Measurements from ENCODE around the gene RXRB. TPM values are rescaled to one million over a fixed set of nuclear protein-coding genes. Genes with fewer than 3 reads are reported as not detected.

The RXRB gene
- total RNA-seq, 2 experiments from 2014 or later = 33.5 to 34.5 TPM

DNA sequence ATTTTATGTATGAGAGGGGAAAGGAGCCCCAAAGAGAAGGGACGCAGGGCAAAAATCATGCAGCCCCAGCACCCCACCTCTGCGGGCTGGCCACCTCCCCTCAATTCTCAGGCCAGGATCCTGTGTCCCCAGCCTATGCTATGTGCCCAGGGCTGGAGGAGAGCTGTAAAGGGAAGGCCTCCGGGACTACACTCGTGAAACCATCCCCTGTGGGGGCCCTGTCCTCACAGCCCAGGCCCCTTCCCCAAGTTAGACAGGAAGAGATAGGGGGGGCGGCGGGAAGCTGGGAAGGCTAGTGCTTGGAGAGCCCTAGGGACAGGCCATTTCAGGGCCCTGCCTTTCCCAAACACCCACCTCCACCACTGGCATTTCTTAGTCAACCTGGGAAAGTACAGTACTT is 6.8 kb downstream of the RXRB start:
- DNase-seq (no peak), ATAC-seq (no peak)
- H3K4me1 Mint-ChIP-seq (ENCODE audit: low read depth) = peaks cover 22% of the 10 kb centered on the region
- CTCF ChIA-PET = interaction anchor here (1.0 kb wide), 1 partner anchor 15 kb away, joined by 3 read pairs; no protein-coding TSS in a partner anchor
- H3K9me3 Mint-ChIP-seq (ENCODE audit: insufficient read depth) = no peaks in the 10 kb centered on the region
- H3K27me3 Mint-ChIP-seq (ENCODE audit: low read depth) = peaks cover 26% of the 10 kb centered on the region
- H3K27ac Mint-ChIP-seq = no peak overlapping the region
- POLR2A ChIA-PET = no interaction called here
- no peak overlapping the region for H3K4me3 Mint-ChIP-seq
- H3K36me3 Mint-ChIP-seq (ENCODE audit: low read depth) = peaks cover 37% of the 10 kb centered on the region

DNA sequence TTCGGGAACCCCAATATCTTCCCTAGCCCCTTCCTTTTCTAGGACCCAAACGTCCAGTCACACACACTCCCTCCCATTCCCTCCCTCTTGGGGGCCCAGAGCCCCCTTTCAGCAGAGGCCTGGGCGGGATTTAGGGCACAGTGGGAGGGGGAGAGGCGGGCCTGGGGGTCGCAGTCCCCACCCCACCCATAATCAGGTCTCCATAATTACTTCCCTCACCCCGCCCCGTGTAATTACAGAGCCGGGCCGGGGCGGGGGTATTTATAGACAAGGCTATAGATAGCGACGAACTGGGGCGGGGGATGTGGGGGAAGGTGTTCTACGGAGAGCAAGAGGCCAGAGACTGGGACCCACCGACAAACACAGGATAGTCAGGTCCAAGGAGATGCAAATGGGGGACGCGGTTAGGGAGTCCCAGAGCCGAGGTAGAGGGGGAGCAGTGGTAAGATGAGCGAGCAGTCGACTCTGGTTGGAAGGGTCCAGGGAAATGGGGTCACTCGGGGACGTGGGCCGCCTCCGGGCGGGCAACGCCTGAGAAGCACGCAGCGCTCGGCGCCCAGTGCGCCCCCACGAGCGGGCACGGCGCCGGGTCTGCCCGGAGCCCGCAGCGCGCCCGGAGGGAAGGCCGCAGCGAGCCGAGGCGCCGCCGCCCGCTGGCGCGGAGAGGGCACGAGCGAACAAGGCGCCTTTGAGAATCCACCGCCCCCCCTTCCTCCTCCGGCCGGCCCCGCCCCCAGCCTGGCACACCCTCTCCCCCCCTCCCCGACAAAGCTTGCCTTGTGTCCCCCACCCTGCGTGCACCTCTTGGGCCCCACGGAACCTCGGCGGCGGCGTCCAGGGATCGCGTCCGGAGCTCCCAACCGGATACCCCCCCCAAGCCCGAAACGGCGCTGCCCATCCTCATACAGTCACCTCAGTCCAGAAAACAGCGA is 7.5 kb downstream of the RXRB start:
- H3K4me3 Mint-ChIP-seq = no peak overlapping the region
- POLR2A ChIA-PET = no interaction called here
- peaks cover 29% of the 10 kb centered on the region for H3K27me3 Mint-ChIP-seq (ENCODE audit: low read depth)
- ATAC-seq (no peak), DNase-seq (no peak)
- no peaks in the 10 kb centered on the region for H3K9me3 Mint-ChIP-seq (ENCODE audit: insufficient read depth)
- peaks cover 34% of the 10 kb centered on the region for H3K36me3 Mint-ChIP-seq (ENCODE audit: low read depth)
- CTCF ChIA-PET = no interaction called here
- peaks cover 15% of the 10 kb centered on the region for H3K4me1 Mint-ChIP-seq (ENCODE audit: low read depth)
- no peak overlapping the region for H3K27ac Mint-ChIP-seq

DNA sequence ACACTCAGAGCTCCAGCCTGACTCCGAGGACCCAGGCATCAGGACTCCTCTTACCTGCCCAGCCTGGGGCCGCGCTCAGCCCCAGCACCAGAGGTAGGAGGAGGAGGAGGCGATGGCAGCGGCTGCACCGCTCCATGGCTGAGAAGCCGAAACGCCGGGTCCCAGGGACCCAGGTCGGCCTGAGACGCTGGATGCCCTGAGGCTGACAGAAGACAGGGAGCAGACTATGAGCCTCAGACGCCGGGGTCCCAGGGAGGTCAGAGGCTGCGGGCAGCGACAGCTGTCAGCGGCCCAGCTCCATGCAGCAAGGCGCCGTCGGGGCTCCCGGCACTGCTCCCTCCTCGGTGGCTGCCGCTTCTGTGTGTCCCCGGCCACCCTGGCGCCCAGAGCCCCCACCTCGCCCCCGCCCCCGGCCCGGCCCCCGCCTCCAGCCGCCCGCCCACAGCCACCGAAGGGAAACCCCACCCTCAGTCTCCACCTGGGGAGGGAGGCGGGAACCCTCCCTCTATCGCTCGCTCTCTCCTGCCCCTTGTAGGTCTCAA is 8.3 kb downstream of the RXRB start, which contains the start of gene COL11A2:
COL11A2 (minus strand) TSS at position 363 of the 542 bp plus-strand sequence; CDS start at position 136, 227 bp downstream.
- H3K27ac Mint-ChIP-seq = no peak within 1 kb of the TSS
- H3K36me3 Mint-ChIP-seq (ENCODE audit: low read depth) = peaks cover 30% of the 10 kb centered on the region
- ChIA-PET CTCF (interaction anchor here (1.1 to 1.2 kb wide), 2 partner anchors 8 to 56 kb away, joined by 3 read pairs; no protein-coding TSS in a partner anchor), POLR2A (interaction anchor here (0.7 kb wide), 1 partner anchor 58 kb away, joined by 4 read pairs; no protein-coding TSS in a partner anchor)
- ATAC-seq (peak; percentile 50), DNase-seq (no peak)
- H3K4me1 Mint-ChIP-seq (ENCODE audit: low read depth) = peaks cover 8% of the 10 kb centered on the region
- no peaks in the 10 kb centered on the region for H3K9me3 Mint-ChIP-seq (ENCODE audit: insufficient read depth)
- H3K4me3 Mint-ChIP-seq = no peak within 1 kb of the TSS
- H3K27me3 Mint-ChIP-seq (ENCODE audit: low read depth) = peaks cover 36% of the 10 kb centered on the region

DNA sequence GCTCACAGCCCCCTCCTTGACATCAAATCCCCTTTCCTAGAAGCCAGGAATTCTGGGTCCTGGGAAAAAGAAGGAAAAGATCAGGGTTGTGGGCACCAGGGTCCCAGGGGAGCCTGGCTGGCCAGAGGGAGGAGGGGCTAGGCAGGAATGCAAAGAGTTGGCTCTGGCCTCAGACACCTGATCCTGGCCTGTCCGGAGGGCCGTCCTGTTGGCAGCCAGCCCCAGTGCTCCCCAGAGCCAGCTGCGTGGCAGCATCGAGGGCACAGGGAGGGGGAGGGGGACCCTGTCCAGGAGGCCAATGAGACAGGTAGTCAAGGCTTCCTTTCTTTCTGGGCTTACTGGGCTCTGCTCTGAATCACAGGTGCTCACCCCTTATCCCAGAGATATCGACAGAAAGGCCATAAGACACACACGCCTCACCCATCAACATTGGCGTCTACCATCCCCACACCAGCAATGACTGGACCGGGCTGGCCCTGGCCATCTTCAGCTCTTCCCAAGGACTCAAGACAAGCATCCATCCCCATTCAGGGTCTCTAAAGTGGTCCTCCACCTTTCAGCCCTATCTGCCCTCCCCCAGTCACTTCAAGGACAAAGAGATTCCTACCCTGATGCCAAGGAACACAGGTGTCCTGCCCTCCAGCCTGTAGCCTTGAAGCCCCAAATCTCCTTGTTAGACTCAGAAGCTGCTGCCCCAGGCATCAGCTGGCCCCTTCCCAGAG is 8.9 kb downstream of the RXRB start:
- Mint-ChIP-seq H3K36me3 (ENCODE audit: low read depth) (peaks cover 28% of the 10 kb centered on the region), H3K27me3 (ENCODE audit: low read depth) (peaks cover 39% of the 10 kb centered on the region)

DNA sequence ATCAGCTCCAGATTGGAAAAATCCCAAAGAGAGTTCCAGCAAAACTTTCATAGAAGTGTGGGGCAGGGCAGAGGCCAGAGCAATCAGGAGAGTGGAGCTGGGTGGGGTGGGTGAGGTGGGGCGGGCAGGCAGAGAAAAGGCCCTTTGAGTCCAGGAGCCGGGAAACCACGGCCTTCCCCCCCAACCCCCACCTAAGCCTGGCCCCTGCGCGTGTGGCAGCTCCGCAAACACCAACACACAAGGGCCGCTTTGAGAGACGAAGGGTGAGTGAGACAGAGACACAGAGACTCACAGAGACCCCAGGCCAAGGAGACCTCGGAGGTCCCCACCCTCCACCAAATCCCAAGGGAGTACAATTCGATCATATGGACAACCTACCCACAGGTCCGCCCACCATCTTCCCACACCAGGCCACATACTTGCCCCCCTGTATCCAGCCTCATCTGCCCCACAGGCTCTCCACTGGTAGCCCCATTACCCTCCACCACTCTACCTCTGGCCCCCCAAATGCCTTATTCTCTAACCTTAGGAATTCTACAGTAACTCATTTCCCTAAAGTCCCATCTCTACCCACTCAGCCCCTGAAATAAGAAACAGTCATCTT is 9.9 kb downstream of the RXRB start:
- ChIA-PET CTCF (interaction anchor here (0.8 to 1.9 kb wide), 5 partner anchors 7 to 66 kb away, joined by 3 to 9 read pairs (median 5); no protein-coding TSS in a partner anchor), POLR2A (no interaction called here)
- Mint-ChIP-seq H3K27me3 (ENCODE audit: low read depth) (peaks cover 40% of the 10 kb centered on the region), H3K36me3 (ENCODE audit: low read depth) (peaks cover 20% of the 10 kb centered on the region), H3K4me3 (no peak overlapping the region), H3K9me3 (ENCODE audit: insufficient read depth) (no peaks in the 10 kb centered on the region), H3K27ac (no peak overlapping the region), H3K4me1 (ENCODE audit: low read depth) (peaks cover 5% of the 10 kb centered on the region)
- no peak for DNase-seq
- no peak for ATAC-seq

More for the DNA sequence above, 8.9 kb downstream of the RXRB start:
- DNase-seq (no peak), ATAC-seq (no peak)
- Mint-ChIP-seq H3K27ac (no peak overlapping the region), H3K4me1 (ENCODE audit: low read depth) (peaks cover 5% of the 10 kb centered on the region), H3K9me3 (ENCODE audit: insufficient read depth) (no peaks in the 10 kb centered on the region), H3K4me3 (no peak overlapping the region)
- ChIA-PET CTCF (interaction anchor here (1.1 to 1.2 kb wide), 2 partner anchors 8 to 57 kb away, joined by 3 read pairs; no protein-coding TSS in a partner anchor), POLR2A (interaction anchor here (0.7 kb wide), 1 partner anchor 58 kb away, joined by 4 read pairs; no protein-coding TSS in a partner anchor)

DNA sequence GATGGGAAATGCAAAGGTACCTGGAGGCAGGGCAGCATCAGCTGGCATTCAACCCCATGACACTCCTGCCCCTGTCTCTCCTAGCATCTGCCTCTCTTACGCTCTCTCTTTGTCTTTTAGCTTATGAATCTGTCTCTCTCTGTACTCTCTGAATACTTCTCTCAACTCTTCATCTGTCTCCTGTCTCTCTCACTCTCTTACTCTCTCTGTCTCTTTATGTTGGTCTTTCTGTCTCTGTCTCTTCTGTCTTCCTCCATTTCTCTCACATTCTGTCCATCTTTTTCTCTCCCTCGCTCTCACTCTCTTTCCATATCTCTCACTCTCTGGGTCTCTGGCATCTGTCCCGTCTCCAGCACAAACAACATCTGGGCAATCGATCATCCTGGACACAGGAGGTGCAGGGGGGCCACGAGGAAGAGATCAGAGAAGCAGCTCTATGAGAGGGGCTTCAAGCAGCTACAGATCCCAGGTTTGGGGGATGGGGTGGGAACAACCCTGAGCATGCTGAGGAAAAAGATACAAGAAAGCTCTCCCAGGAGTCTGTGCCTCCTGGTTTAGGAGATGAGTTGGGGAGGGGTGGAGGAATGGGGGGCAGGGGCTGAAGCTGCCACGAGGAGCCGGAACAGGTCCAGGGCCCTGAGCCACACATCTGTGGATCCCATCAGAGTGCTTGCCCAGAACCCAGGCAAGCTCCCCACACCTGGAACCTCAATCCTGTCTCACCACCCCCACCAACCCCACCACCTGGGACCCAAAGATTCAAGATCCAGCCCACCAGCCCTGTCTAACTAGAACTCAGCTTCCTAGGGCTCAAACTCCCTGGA is 10.6 kb downstream of the RXRB start:
- no peak overlapping the region for H3K27ac Mint-ChIP-seq
- H3K27me3 Mint-ChIP-seq (ENCODE audit: low read depth) = peaks cover 40% of the 10 kb centered on the region
- peaks cover 13% of the 10 kb centered on the region for H3K36me3 Mint-ChIP-seq (ENCODE audit: low read depth)
- peaks cover 6% of the 10 kb centered on the region for H3K4me1 Mint-ChIP-seq (ENCODE audit: low read depth)
- ChIA-PET POLR2A (no interaction called here), CTCF (interaction anchor here (0.8 to 1.9 kb wide), 5 partner anchors 8 to 66 kb away, joined by 3 to 9 read pairs (median 5); no protein-coding TSS in a partner anchor)
- ATAC-seq (no peak), DNase-seq (no peak)
- no peaks in the 10 kb centered on the region for H3K9me3 Mint-ChIP-seq (ENCODE audit: insufficient read depth)
- no peak overlapping the region for H3K4me3 Mint-ChIP-seq

DNA sequence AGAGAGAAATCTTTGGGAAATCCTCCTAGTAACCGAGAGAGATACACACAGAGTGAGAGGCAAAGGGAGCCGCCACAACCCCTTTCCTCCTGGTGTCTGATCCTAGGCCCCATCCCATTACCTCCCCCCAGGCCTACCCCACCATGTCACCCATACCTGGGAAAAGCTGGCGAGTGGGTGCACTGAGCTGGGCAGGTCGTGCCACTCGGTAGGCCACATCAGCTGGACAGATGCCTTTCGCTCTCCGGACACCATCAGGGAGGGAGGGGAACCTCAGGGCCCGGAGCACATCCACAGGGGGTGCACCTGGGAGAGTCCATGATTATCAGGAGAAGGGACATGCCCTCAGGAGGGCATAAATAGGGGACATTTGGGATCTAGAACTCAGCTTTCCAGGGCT is 11.3 kb downstream of the RXRB start:
- no peak overlapping the region for H3K27ac Mint-ChIP-seq
- peaks cover 13% of the 10 kb centered on the region for H3K4me1 Mint-ChIP-seq (ENCODE audit: low read depth)
- DNase-seq (no peak), ATAC-seq (no peak)
- CTCF ChIA-PET = interaction anchor here (1.3 to 1.9 kb wide), 4 partner anchors 8 to 63 kb away, joined by 3 to 9 read pairs (median 6); no protein-coding TSS in a partner anchor
- POLR2A ChIA-PET = no interaction called here
- peaks cover 40% of the 10 kb centered on the region for H3K27me3 Mint-ChIP-seq (ENCODE audit: low read depth)
- no peak overlapping the region for H3K4me3 Mint-ChIP-seq
- no peaks in the 10 kb centered on the region for H3K9me3 Mint-ChIP-seq (ENCODE audit: insufficient read depth)
- peaks cover 13% of the 10 kb centered on the region for H3K36me3 Mint-ChIP-seq (ENCODE audit: low read depth)

DNA sequence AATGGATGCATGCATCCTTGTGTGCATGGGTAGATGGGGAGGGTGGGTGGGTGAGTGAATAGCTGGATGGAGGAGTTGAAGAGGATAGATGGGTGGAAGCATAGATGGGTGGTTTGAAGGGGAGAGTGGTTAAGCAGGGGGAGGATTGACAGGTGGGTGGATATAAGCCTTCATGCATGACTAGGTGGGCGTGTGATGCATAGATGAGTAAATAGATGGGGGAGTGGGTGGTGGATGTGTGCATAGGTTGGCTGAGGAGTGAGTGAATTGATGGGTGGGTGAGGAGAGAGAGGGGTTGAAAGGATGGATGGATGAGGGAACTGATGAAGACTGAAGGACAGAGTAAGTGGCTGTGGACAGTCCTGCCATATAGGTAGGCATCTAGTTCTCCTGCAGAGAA is 12.7 kb downstream of the RXRB start:
- no peak for ATAC-seq
- DNase-seq = no peak
- H3K4me3 Mint-ChIP-seq = no peak overlapping the region
- peaks cover 39% of the 10 kb centered on the region for H3K27me3 Mint-ChIP-seq (ENCODE audit: low read depth)
- H3K27ac Mint-ChIP-seq = no peak overlapping the region
- H3K36me3 Mint-ChIP-seq (ENCODE audit: low read depth) = peaks cover 21% of the 10 kb centered on the region
- POLR2A ChIA-PET = interaction anchor here (1.2 kb wide), 1 partner anchor 42 kb away, joined by 3 read pairs; no protein-coding TSS in a partner anchor
- H3K4me1 Mint-ChIP-seq (ENCODE audit: low read depth) = peaks cover 23% of the 10 kb centered on the region
- CTCF ChIA-PET = no interaction called here
- H3K9me3 Mint-ChIP-seq (ENCODE audit: insufficient read depth) = peaks cover 11% of the 10 kb centered on the region

DNA sequence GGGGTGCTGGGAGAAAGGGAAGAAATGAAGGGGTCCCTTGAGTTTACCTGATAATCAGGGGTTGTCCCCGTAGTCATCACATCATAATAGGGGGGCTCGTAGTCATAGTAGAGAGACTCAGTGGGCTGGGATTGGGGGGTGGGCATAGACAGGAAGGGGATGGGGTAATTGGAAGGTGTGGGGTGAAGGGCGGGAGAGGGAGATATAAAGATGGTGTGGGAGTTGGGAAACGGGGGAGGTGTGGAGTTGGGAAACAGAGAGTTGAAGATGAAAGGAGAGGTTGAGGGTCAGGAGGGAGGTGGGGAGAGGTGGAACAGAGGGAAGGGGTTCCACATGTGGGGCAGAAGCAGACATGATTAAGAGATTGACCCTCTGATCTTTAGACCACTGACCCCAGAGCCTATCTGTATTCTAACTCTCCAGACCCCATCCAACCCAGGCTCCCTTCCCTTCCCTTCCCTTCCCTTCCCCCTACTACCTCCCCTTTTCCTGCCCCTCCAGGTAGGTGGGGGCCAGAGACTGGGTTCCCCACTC is 14.7 kb downstream of the RXRB start:
- no peak overlapping the region for H3K4me3 Mint-ChIP-seq
- ATAC-seq (no peak), DNase-seq (no peak)
- POLR2A ChIA-PET = interaction anchor here (0.9 kb wide), 1 partner anchor 15 kb away, joined by 3 read pairs; the partner anchor contains the start of genes RXRB and SLC39A7
- peaks cover 15% of the 10 kb centered on the region for H3K9me3 Mint-ChIP-seq (ENCODE audit: insufficient read depth)
- no peak overlapping the region for H3K27ac Mint-ChIP-seq
- H3K4me1 Mint-ChIP-seq (ENCODE audit: low read depth) = peaks cover 24% of the 10 kb centered on the region
- peaks cover 23% of the 10 kb centered on the region for H3K36me3 Mint-ChIP-seq (ENCODE audit: low read depth)
- H3K27me3 Mint-ChIP-seq (ENCODE audit: low read depth) = peaks cover 23% of the 10 kb centered on the region
- CTCF ChIA-PET = no interaction called here

DNA sequence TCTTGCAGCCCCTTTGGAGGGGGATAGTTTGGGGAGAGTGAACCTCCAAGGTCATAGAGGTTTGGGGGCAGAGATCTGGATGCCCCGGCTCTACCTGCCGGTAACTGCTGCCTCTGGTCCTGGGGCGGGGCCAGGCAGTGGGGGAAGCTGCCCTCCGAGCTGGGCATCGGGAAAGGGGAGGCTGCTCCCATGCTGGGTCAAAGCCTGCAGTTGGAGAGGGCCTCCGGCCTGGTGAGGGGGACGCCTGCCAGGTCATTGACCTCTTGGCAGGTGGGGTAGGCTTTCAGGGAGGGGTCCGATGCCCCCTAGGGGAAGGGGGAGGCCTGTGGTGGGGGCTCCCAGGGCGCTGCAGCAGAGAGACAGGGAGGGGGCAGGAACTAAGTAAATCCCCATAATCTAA is 15.3 kb downstream of the RXRB start:
- DNase-seq (no peak), ATAC-seq (no peak)
- CTCF ChIA-PET = no interaction called here
- peak overlapping the region; percentile 97 for H3K27ac Mint-ChIP-seq
- H3K4me3 Mint-ChIP-seq = no peak overlapping the region
- peaks cover 23% of the 10 kb centered on the region for H3K36me3 Mint-ChIP-seq (ENCODE audit: low read depth)
- POLR2A ChIA-PET = no interaction called here
- peaks cover 24% of the 10 kb centered on the region for H3K4me1 Mint-ChIP-seq (ENCODE audit: low read depth)
- H3K27me3 Mint-ChIP-seq (ENCODE audit: low read depth) = peaks cover 20% of the 10 kb centered on the region
- H3K9me3 Mint-ChIP-seq (ENCODE audit: insufficient read depth) = peaks cover 15% of the 10 kb centered on the region
